ENCODE results near the gene EEFSEC. TPM values are rescaled to one million over a fixed set of nuclear protein-coding genes. Genes with fewer than 3 reads are reported as not detected.

EEFSEC gene
- polyA plus RNA-seq, 1 donor from 2014 or later, result 4.6 TPM

GRCh38 chr3:128173200-128173599 is 19.9 kb downstream of the EEFSEC start:
- H3K79me2 ChIP-seq (replicated peaks; ENCODE audit: insufficient read depth, low read length), result no peaks in the 10 kb centered on the region
- H3K27me3 ChIP-seq (ENCODE audit: insufficient read depth, low read depth, low read length), result no peaks in the 10 kb centered on the region
- no peak overlapping the region for H3K27ac ChIP-seq (ENCODE audit: low read length)
- H3K9me3 ChIP-seq (ENCODE audit: low read length), result no peaks in the 10 kb centered on the region
- H2AFZ ChIP-seq (ENCODE audit: low read depth, low read length), result no peak overlapping the region
- H3K9ac ChIP-seq (ENCODE audit: low read length), result no peak overlapping the region
- no peak overlapping the region for H3K4me3 ChIP-seq (ENCODE audit: low read length)
- H4K20me1 ChIP-seq (ENCODE audit: insufficient read depth), result no peaks in the 10 kb centered on the region
- no peak overlapping the region for H3K4me2 ChIP-seq (ENCODE audit: low read length)
- TF ChIP-seq TAF1 (IDR thresholded peaks at IDR 0.05; ENCODE audit: low read depth) (no peak), SMC3 (conservative IDR thresholded peaks at IDR 0.05; ENCODE audit: poor library complexity) (no peak)
- no peaks in the 10 kb centered on the region for H3K36me3 ChIP-seq (ENCODE audit: insufficient read depth, low read length)
- no peaks in the 10 kb centered on the region for H3F3A ChIP-seq (ENCODE audit: insufficient read depth, low read length, poor library complexity, severe bottlenecking)
- no peaks in the 10 kb centered on the region for H3K9me2 ChIP-seq (ENCODE audit: insufficient read depth, low read length)

- no peaks in the 10 kb centered on the region for H3K9me2 ChIP-seq (ENCODE audit: insufficient read depth, low read length)
- H3K36me3 ChIP-seq (ENCODE audit: insufficient read depth, low read length), result no peaks in the 10 kb centered on the region
- H2AFZ ChIP-seq (ENCODE audit: low read depth, low read length), result no peak overlapping the region
- no peaks in the 10 kb centered on the region for H3K79me2 ChIP-seq (replicated peaks; ENCODE audit: insufficient read depth, low read length)
- H3K27me3 ChIP-seq (ENCODE audit: insufficient read depth, low read depth, low read length), result no peaks in the 10 kb centered on the region
- H3K4me3 ChIP-seq (ENCODE audit: low read length), result no peak overlapping the region
- no peaks in the 10 kb centered on the region for H3K9me3 ChIP-seq (ENCODE audit: low read length)
- no peak overlapping the region for H3K9ac ChIP-seq (ENCODE audit: low read length)
- H3K27ac ChIP-seq (ENCODE audit: low read length), result no peak overlapping the region
- no peaks in the 10 kb centered on the region for H3F3A ChIP-seq (ENCODE audit: insufficient read depth, low read length, poor library complexity, severe bottlenecking)
- TF ChIP-seq CTCF (IDR thresholded peaks at IDR 0.05; ENCODE audit: poor library complexity, severe bottlenecking) (no peak), EZH2 (IDR thresholded peaks at IDR 0.05; ENCODE audit: borderline replicate concordance, insufficient read depth, low read length, poor library complexity, severe bottlenecking) (no peak), TAF1 (IDR thresholded peaks at IDR 0.05; ENCODE audit: low read depth) (no peak), MXI1 (conservative IDR thresholded peaks at IDR 0.05; ENCODE audit: poor library complexity, severe bottlenecking) (no peak), REST (IDR thresholded peaks at IDR 0.05; ENCODE audit: borderline replicate concordance) (no peak), POLR2AphosphoS5 (IDR thresholded peaks at IDR 0.05) (no peak), SMC3 (conservative IDR thresholded peaks at IDR 0.05; ENCODE audit: poor library complexity) (no peak), EP300 (conservative IDR thresholded peaks at IDR 0.05; ENCODE audit: poor library complexity, severe bottlenecking) (no peak), RAD21 (conservative IDR thresholded peaks at IDR 0.05) (no peak)
- no peak overlapping the region for H3K4me2 ChIP-seq (ENCODE audit: low read length)
- no peaks in the 10 kb centered on the region for H4K20me1 ChIP-seq (ENCODE audit: insufficient read depth)
Observed at GRCh38 chr3:128173849-128174248, 20.6 kb downstream of the EEFSEC start.

Measured in neural cell (in vitro differentiated cells).